Fibroblast of villous mesenchyme (primary cell): ENCODE results near the gene RASAL2. TPM values are rescaled to one million over a fixed set of nuclear protein-coding genes. Genes with fewer than 3 reads are reported as not detected.

ENCODE experiments used
- DNase-seq: peaks from one replicate; pipeline ENCODE4 v3.0.0-alpha.2; 2010; ENCODE audit warnings: low read depth
- H3K4me3 ChIP-seq: 2 replicates; pipeline ENCODE4 v1.5.1; 2011; ENCODE audit warnings: low read depth, mild to moderate bottlenecking, low read length
- CTCF ChIP-seq: IDR thresholded peaks from 2 replicates; pipeline ENCODE4 v1.5.1; 2012; ENCODE audit warnings: low read depth, mild to moderate bottlenecking, low read length; ENCODE audit not compliant: insufficient read depth
- total RNA-seq: library from RNA; depleted of rRNA; stranded (reverse); fragments of >200 nt; gene quantifications from 2 replicates; pipeline ENCODE4 v1.2.3, GENCODE V29; 2012

The RASAL2 gene
- total RNA-seq, 1 donor, result 40.6 TPM

GRCh38 chr1:178098262-178098661 lies 4.4 kb downstream of the RASAL2 start:
- DNase-seq, result peak; percentile 36
- TF ChIP-seq CTCF, result no peak
- H3K4me3 ChIP-seq, result peak overlapping the region; percentile 22

GRCh38 chr1:178101266-178101630 lies 7.3 kb downstream of the RASAL2 start:
- no peak for TF ChIP-seq CTCF
- no peak overlapping the region for H3K4me3 ChIP-seq
- no peak for DNase-seq

- DNase-seq, result peak; percentile 84
- TF ChIP-seq CTCF, result no peak
- no peak overlapping the region for H3K4me3 ChIP-seq
Observed at GRCh38 chr1:178101654-178102053, 7.8 kb downstream of the RASAL2 start.

GRCh38 chr1:178102218-178102617 lies 8.3 kb downstream of the RASAL2 start:
- H3K4me3 ChIP-seq, result no peak overlapping the region
- TF ChIP-seq CTCF, result no peak
- DNase-seq, result no peak

GRCh38 chr1:178107823-178108222 lies 13.9 kb downstream of the RASAL2 start:
- DNase-seq, result no peak

GRCh38 chr1:178109348-178110143 lies 15.6 kb downstream of the RASAL2 start:
- no peak for DNase-seq
- no peak overlapping the region for H3K4me3 ChIP-seq
- TF ChIP-seq CTCF, result no peak

More at GRCh38 chr1:178107823-178108222, 13.9 kb downstream of the RASAL2 start:
- TF ChIP-seq CTCF, result no peak
- no peak overlapping the region for H3K4me3 ChIP-seq

GRCh38 chr1:178115260-178115659 lies 21.4 kb downstream of the RASAL2 start:
- no peak for DNase-seq
- no peak for TF ChIP-seq CTCF

More at GRCh38 chr1:178115260-178115659, 21.4 kb downstream of the RASAL2 start:
- no peak overlapping the region for H3K4me3 ChIP-seq
